ENCODE data around the gene SCGB3A2. TPM values are rescaled to one million over a fixed set of nuclear protein-coding genes. Genes with fewer than 3 reads are reported as not detected.

The SCGB3A2 gene
- total and polyA plus RNA-seq, 2 donors (not counting 1 experiment from before 2014, with no cell fraction given), result not detected

DNA sequence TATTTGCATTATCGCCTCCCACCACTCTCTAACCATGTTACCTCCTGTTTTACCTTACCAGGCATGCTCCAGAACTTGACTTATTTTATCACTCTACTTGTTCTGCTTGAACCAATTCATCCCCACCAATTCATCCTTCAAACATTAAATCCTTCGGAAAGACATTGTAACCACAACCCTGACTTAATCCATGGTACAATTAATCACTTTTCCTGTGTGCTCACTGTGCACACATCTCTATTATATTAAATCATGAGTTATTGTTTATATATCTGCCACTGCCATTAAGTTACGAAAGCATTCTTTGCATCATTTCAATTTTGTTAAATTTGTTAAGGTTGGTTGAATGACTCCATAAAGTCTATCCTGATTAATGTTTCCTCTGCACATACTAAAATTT is 35.3 kb downstream of the SCGB3A2 start:
- Histone ChIP-seq H3K36me3 (replicated peaks in 1 of 2; ENCODE audit: control extremely low read depth in 1 of 2, control insufficient read depth in 1 of 2, extremely low read depth in 1 of 2, insufficient read depth in 2 of 2, low read length in 1 of 2) (no peaks in the 10 kb centered on the region), H3K4me2 (replicated peaks; ENCODE audit: low read depth, low read length, poor library complexity, severe bottlenecking) (no peak overlapping the region), H3K4me3 (ENCODE audit: control extremely low read depth in 1 of 5, extremely low read depth in 1 of 5, insufficient read depth in 1 of 5, low read depth in 2 of 5, low read length in 4 of 5) (no peak overlapping the region), H3K4me1 (ENCODE audit: control insufficient read depth in 2 of 2, insufficient read depth in 2 of 2, low read length in 2 of 2) (no peaks in the 10 kb centered on the region), H3K9me3 (ENCODE audit: control extremely low read depth in 1 of 3, control insufficient read depth in 2 of 3, insufficient read depth in 1 of 3, low read length in 2 of 3) (no peaks in the 10 kb centered on the region), H4K20me1 (ENCODE audit: control insufficient read depth, insufficient read depth, low read length, poor library complexity, severe bottlenecking) (no peaks in the 10 kb centered on the region), H3K27ac (ENCODE audit: low read length in 2 of 2) (no peak overlapping the region), H3K27me3 (replicated peaks in 1 of 4; ENCODE audit: control extremely low read depth in 1 of 4, control insufficient read depth in 3 of 4, insufficient read depth in 4 of 4, low read length in 3 of 4) (no peaks in the 10 kb centered on the region), H2AFZ (ENCODE audit: insufficient read depth, low read depth, low read length, poor library complexity, severe bottlenecking) (no peak overlapping the region), H3K9ac (ENCODE audit: low read length) (no peak overlapping the region), H3K79me2 (ENCODE audit: control insufficient read depth, insufficient read depth, low read length) (no peaks in the 10 kb centered on the region)
- ATAC-seq (ENCODE audit: low read depth) (no peak), DNase-seq (no peak)
- Mint-ChIP-seq H3K27me3 (peaks cover 3% of the 10 kb centered on the region), H3K9me3 (ENCODE audit: insufficient read depth) (no peaks in the 10 kb centered on the region), H3K4me3 (no peak overlapping the region), H3K4me1 (no peaks in the 10 kb centered on the region), H3K27ac (no peak overlapping the region)
- WGBS (ENCODE audit: insufficient coverage), result 100% methylated on average over 1 of the region's 3 CpGs
- CTCF ChIA-PET, result no interaction called here
- POLR2A ChIA-PET, result no interaction called here
- TF ChIP-seq CTCF (IDR thresholded peaks at IDR 0.05) (no peak), EZH2 (IDR thresholded peaks at IDR 0.05; ENCODE audit: borderline replicate concordance, insufficient read depth, low read depth, low read length, poor library complexity, severe bottlenecking) (no peak)
- intact Hi-C loops (cut with micrococcal nuclease), result no loop called here

DNA sequence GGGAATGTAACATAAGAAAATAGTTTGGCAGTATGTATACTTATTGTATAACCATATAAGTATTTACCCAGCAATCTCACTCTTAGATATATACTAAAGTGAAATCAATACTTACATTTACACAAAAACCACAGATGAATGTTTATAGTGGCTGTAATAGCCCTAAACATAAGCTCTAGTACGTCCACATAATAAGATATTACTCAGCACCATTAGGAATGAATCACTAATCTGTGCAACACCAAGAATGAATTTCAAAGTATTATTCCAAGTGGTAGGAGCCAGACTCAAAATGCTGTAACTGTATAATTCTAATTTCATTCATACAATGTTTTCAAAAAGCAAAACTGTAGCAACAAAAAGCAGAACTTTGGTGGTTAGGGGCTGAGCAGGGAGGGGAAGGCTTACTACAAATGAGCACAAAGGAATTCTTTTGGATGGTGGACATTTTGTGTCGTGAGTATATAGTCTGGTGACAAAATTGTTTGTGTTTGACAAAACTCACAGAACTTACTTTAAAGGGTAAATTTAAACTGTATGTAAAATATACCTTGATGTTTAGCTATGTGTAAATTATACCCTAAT is 39.7 kb downstream of the SCGB3A2 start:
- ChIA-PET POLR2A (no interaction called here), CTCF (no interaction called here)
- no peak overlapping the region for H3K4me2 ChIP-seq (replicated peaks; ENCODE audit: low read depth, low read length, poor library complexity, severe bottlenecking)
- H3K27me3 Mint-ChIP-seq, result no peaks in the 10 kb centered on the region
- H3K9me3 Mint-ChIP-seq (ENCODE audit: insufficient read depth), result no peaks in the 10 kb centered on the region
- H3K27ac ChIP-seq (ENCODE audit: low read length in 2 of 2), result no peak overlapping the region
- no CpG with 5 or more reads among the region's 2 CpGs for WGBS (ENCODE audit: insufficient coverage)
- no peak overlapping the region for H2AFZ ChIP-seq (ENCODE audit: insufficient read depth, low read depth, low read length, poor library complexity, severe bottlenecking)
- no peaks in the 10 kb centered on the region for H3K9me3 ChIP-seq (ENCODE audit: control extremely low read depth in 1 of 3, control insufficient read depth in 2 of 3, insufficient read depth in 1 of 3, low read length in 2 of 3)
- TF ChIP-seq EZH2 (IDR thresholded peaks at IDR 0.05; ENCODE audit: borderline replicate concordance, insufficient read depth, low read depth, low read length, poor library complexity, severe bottlenecking) (no peak), CTCF (IDR thresholded peaks at IDR 0.05) (no peak)
- H3K36me3 ChIP-seq (replicated peaks in 1 of 2; ENCODE audit: control extremely low read depth in 1 of 2, control insufficient read depth in 1 of 2, extremely low read depth in 1 of 2, insufficient read depth in 2 of 2, low read length in 1 of 2), result no peaks in the 10 kb centered on the region
- no peak overlapping the region for H3K9ac ChIP-seq (ENCODE audit: low read length)
- DNase-seq (no peak), ATAC-seq (ENCODE audit: low read depth) (no peak)
- H3K4me3 Mint-ChIP-seq, result no peak overlapping the region
- H4K20me1 ChIP-seq (ENCODE audit: control insufficient read depth, insufficient read depth, low read length, poor library complexity, severe bottlenecking), result no peaks in the 10 kb centered on the region
- H3K4me1 Mint-ChIP-seq, result no peaks in the 10 kb centered on the region
- no peaks in the 10 kb centered on the region for H3K27me3 ChIP-seq (replicated peaks in 1 of 4; ENCODE audit: control extremely low read depth in 1 of 4, control insufficient read depth in 3 of 4, insufficient read depth in 4 of 4, low read length in 3 of 4)
- H3K79me2 ChIP-seq (ENCODE audit: control insufficient read depth, insufficient read depth, low read length), result no peaks in the 10 kb centered on the region
- intact Hi-C loops (cut with micrococcal nuclease), result no loop called here
- no peak overlapping the region for H3K4me3 ChIP-seq (ENCODE audit: control extremely low read depth in 1 of 5, extremely low read depth in 1 of 5, insufficient read depth in 1 of 5, low read depth in 2 of 5, low read length in 4 of 5)
- H3K27ac Mint-ChIP-seq, result no peak overlapping the region
- H3K4me1 ChIP-seq (ENCODE audit: control insufficient read depth in 2 of 2, insufficient read depth in 2 of 2, low read length in 2 of 2), result no peaks in the 10 kb centered on the region

Measured in B cell (primary cell).